OCI-LY3 (cell line): ENCODE measurements around the gene DAZ1.
"Not testable (repeated sequence)": the region's sequence is repeated elsewhere in the genome, so short reads cannot be mapped to it uniquely, and the experiment has no call there.

Source experiments
- H2AFZ ChIP-seq: fragments of 200-600, 300-600 bp; shearing (Covaris generic); 2 replicates; pipeline ENCODE4 v1.6.0; 2014; ENCODE audit warnings: antibody characterized with exemption, low read depth, low read length
- H3K27ac ChIP-seq: fragments of 200-600, 300-600 bp; sonication (generic); 2 replicates; pipeline ENCODE4 v1.5.1; 2014; ENCODE audit warnings: mild to moderate bottlenecking, low read length, moderate library complexity, mixed read lengths
- H3K27me3 ChIP-seq: fragments of 200-600, 300-600 bp; sonication (generic); 2 replicates; pipeline ENCODE4 v1.6.1; 2014; ENCODE audit warnings: low read depth, low read length, mixed read lengths
- H3K36me3 ChIP-seq: fragments of 200-600, 300-600 bp; sonication (generic); replicated peaks from 2 replicates; pipeline ENCODE3; 2014; ENCODE audit warnings: low read depth, low read length, mixed read lengths
- H3K4me1 ChIP-seq: fragments of 300-600, 200-600 bp; sonication (generic); 2 replicates; pipeline ENCODE4 v1.6.1; 2014; ENCODE audit warnings: low read length, mixed read lengths
- H3K4me2 ChIP-seq: fragments of 200-600, 300-600 bp; sonication (generic); 2 replicates; pipeline ENCODE4 v1.6.1; 2014; ENCODE audit warnings: low read length, mixed read lengths
- H3K4me3 ChIP-seq: fragments of 300-600, 200-600 bp; sonication (generic); 2 replicates; pipeline ENCODE4 v1.5.1; 2014; ENCODE audit warnings: antibody characterized with exemption, mild to moderate bottlenecking, low read length, moderate library complexity
- H3K79me2 ChIP-seq: fragments of 300-600, 200-600 bp; shearing (Covaris generic); 2 replicates; pipeline ENCODE4 v1.6.1; 2014; ENCODE audit warnings: mild to moderate bottlenecking, low read length, mixed read lengths
- H3K9ac ChIP-seq: fragments of 300-600, 200-600 bp; shearing (Covaris generic); 2 replicates; pipeline ENCODE4 v1.6.0; 2014; ENCODE audit warnings: mild to moderate bottlenecking, low read length, moderate library complexity
- H3K9me3 ChIP-seq: fragments of 200-600, 300-600 bp; shearing (Covaris generic); 2 replicates; pipeline ENCODE4 v1.6.1; 2014; ENCODE audit warnings: low read length, mixed read lengths; ENCODE audit not compliant: insufficient read depth
- H4K20me1 ChIP-seq: fragments of 200-600, 300-600 bp; sonication (generic); 2 replicates; pipeline ENCODE4 v1.6.1; 2016; ENCODE audit warnings: low read length, mixed read lengths; ENCODE audit not compliant: insufficient read depth

The DAZ1 gene, protein sequence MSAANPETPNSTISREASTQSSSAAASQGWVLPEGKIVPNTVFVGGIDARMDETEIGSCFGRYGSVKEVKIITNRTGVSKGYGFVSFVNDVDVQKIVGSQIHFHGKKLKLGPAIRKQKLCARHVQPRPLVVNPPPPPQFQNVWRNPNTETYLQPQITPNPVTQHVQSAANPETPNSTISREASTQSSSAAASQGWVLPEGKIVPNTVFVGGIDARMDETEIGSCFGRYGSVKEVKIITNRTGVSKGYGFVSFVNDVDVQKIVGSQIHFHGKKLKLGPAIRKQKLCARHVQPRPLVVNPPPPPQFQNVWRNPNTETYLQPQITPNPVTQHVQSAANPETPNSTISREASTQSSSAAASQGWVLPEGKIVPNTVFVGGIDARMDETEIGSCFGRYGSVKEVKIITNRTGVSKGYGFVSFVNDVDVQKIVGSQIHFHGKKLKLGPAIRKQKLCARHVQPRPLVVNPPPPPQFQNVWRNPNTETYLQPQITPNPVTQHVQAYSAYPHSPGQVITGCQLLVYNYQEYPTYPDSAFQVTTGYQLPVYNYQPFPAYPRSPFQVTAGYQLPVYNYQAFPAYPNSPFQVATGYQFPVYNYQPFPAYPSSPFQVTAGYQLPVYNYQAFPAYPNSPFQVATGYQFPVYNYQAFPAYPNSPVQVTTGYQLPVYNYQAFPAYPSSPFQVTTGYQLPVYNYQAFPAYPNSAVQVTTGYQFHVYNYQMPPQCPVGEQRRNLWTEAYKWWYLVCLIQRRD

GRCh38 chrY:23198908-23199307 lies at the start of gene DAZ1:
DAZ1 (minus strand) TSS chrY:23199008; CDS start chrY:23198800, 208 bp downstream.
- H3K27ac ChIP-seq, H2AFZ ChIP-seq, H3K36me3 ChIP-seq, H3K9ac ChIP-seq, H3K27me3 ChIP-seq, H3K9me3 ChIP-seq, H3K4me3 ChIP-seq, H4K20me1 ChIP-seq, H3K4me2 ChIP-seq, H3K4me1 ChIP-seq, H3K79me2 ChIP-seq: not testable (repeated sequence)

DNA sequence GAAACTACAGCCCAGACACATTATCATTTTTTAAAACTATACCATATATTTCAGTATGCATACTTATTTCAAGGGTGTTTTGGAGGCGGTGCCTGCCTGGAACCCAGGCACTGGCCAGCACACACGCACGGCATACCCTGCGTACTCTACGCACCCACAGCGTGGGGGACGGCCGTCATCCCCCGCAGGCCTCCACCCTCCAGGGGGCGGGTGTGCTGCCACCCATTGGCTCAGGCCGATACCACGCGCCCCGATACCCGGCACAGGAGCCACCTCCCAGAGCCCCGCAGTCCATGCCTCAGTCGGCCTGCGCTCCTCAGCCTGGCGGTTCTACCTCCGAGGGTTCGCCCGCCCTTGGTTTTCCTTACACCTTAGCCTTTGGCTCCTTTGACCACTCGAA lies 20.4 kb upstream of the DAZ1 start, which contains the start of gene DAZ2:
DAZ2 (plus strand) TSS at position 301 of the 400 bp plus-strand sequence. CDS start 208 bp downstream, outside the sequence.
- not testable (repeated sequence) for H3K79me2 ChIP-seq, H3K36me3 ChIP-seq, H2AFZ ChIP-seq, H3K4me1 ChIP-seq, H3K4me3 ChIP-seq, H3K27me3 ChIP-seq, H3K4me2 ChIP-seq, H3K27ac ChIP-seq, H3K9ac ChIP-seq, H3K9me3 ChIP-seq, H4K20me1 ChIP-seq

DNA sequence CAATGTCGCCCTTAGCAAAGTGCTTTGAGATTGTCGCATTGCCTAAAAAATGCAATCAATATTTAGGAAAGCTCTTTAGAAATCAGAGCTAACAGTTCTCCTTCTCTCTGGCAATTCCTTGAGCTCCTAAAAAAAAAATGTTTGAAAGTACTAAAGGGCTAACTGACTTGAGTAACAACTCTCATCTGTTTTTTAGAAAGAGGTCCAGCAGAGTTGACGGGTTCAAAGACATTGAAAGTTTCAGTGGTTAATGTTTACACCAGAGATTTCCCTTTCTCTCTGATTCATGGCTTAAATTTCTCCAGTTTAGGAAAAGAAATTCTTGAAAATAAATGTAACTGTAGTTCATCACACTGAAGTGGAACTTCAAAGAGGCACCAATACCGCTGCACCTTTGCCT lies 11.9 kb upstream of the DAZ1 start:
- H3K27me3 ChIP-seq, H3K9ac ChIP-seq, H2AFZ ChIP-seq, H4K20me1 ChIP-seq, H3K4me2 ChIP-seq, H3K79me2 ChIP-seq, H3K4me3 ChIP-seq, H3K4me1 ChIP-seq, H3K36me3 ChIP-seq, H3K9me3 ChIP-seq, H3K27ac ChIP-seq: not testable (repeated sequence)

DNA sequence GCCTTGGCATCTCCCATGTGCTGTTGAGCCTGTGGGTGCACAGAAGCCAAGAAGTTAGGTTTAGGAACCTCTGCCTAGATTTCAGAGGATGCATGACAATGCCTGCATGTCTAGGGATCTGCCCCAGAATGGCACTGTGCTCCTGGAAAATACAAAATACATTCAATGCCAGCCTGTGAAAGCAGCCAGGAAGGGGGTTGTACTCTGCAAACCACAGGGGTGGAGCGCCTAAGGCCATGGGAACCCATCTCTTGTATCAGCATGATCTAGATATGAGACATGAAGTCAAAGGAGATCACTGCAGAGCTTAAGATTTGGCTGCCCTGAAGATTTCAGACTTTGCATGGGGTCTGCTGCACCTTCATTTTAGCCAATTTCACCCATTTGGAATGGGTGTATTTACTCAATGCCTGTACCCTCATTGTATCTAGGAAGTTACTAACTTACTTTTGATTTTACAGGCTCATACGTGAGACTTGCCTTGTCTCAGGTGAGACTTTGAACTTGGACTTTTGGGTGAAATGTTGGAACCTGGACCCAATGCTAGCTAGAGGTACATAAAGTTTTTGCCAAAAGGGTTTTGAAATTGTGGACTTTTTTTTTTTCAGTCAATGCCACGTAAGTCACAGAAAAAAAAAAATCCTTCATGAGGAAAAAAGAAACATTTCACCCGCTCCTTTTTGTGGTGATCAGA lies 11.1 kb upstream of the DAZ1 start:
- H3K4me3 ChIP-seq, H3K79me2 ChIP-seq, H3K9me3 ChIP-seq, H3K9ac ChIP-seq, H3K27ac ChIP-seq, H4K20me1 ChIP-seq, H3K36me3 ChIP-seq, H3K4me1 ChIP-seq, H2AFZ ChIP-seq, H3K27me3 ChIP-seq, H3K4me2 ChIP-seq: not testable (repeated sequence)

DNA sequence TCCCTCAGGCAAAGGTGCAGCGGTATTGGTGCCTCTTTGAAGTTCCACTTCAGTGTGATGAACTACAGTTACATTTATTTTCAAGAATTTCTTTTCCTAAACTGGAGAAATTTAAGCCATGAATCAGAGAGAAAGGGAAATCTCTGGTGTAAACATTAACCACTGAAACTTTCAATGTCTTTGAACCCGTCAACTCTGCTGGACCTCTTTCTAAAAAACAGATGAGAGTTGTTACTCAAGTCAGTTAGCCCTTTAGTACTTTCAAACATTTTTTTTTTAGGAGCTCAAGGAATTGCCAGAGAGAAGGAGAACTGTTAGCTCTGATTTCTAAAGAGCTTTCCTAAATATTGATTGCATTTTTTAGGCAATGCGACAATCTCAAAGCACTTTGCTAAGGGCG lies 8.6 kb upstream of the DAZ1 start:
- not testable (repeated sequence) for H3K4me2 ChIP-seq, H2AFZ ChIP-seq, H3K27me3 ChIP-seq, H3K9ac ChIP-seq, H3K79me2 ChIP-seq, H3K4me3 ChIP-seq, H3K4me1 ChIP-seq, H3K27ac ChIP-seq, H3K9me3 ChIP-seq, H4K20me1 ChIP-seq, H3K36me3 ChIP-seq
